ENCODE results near the gene RPS19BP1. TPM values are rescaled to one million over a fixed set of nuclear protein-coding genes. Genes with fewer than 3 reads are reported as not detected.
A peak's percentile ranks its signal among the peaks of the same experiment; 100 is the strongest.

The RPS19BP1 gene
- total RNA-seq, 2 donors from 2014 or later: 61.4 to 111 TPM

DNA sequence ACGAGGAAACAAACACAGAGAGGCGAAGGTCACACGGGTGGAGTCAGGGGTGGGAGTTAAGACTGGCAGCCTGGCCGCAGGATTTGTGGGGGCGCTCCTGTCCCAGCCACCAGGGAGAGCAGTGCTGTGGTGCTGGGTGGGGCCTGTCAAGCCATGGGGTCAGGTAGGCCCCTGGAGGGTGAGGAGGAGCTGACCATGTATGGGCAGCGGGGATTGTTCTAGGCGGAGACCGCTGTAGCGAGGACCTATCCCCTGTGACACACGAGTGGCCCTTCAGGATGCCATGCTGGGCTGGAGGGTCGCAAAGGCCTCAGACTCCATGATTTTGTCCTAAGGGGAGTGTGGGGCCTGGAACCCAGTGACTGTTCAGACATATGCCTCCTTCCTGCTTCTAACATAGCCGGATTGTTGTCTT lies 1.6 kb upstream of the RPS19BP1 start:
- Histone ChIP-seq H3K4me1 (peaks cover 21% of the 10 kb centered on the region), H3K9ac (ENCODE audit: low read depth in 2 of 2, low read length in 2 of 2) (peak overlapping the region in 1 of 2 donors; percentile 16), H3K4me3 (no peak overlapping the region), H3K9me3 (no peaks in the 10 kb centered on the region), H3K27me3 (no peaks in the 10 kb centered on the region), H3K36me3 (no peaks in the 10 kb centered on the region), H3K27ac (no peak overlapping the region)
- no peak for DNase-seq
- no peak for TF ChIP-seq CTCF (IDR thresholded peaks at IDR 0.05)
- intact Hi-C loops (cut with DNase I): loop anchor here (2.0 to 10.0 kb wide), 2 partner anchors 491 to 811 kb away; partner anchors contain the start of gene ADSL

GRCh38 chr22:39530692-39531331 lies 1.7 kb downstream of the RPS19BP1 start:
- peak; percentile 54 for DNase-seq
- Histone ChIP-seq H3K4me1 (peaks cover 43% of the 10 kb centered on the region), H3K27ac (no peak overlapping the region)

DNA sequence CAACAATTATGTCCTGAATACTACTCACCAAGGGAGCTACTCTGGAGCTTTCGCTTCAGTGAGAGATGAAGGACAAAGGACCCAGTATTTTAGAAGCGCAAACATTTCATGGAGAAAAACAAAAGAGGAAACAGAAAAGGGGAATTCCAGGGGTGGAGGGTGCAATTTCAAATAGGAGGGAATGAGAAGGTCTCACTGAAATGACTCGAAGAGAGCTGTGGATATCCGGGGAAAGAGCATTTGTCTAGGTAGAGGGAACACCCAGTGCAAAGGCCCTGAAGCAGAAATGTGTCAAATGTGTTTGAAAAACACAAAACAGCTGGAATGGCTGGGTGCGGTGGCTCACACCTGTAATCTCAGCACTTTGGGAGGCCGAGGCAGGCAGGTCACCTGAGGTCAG lies 2.4 kb downstream of the RPS19BP1 start:
- peaks cover 43% of the 10 kb centered on the region for H3K4me1 ChIP-seq
- no peaks in the 10 kb centered on the region for H3K36me3 ChIP-seq
- H3K27ac ChIP-seq: peak overlapping the region; percentile 89
- no peak overlapping the region for H3K4me3 ChIP-seq
- H3K9me3 ChIP-seq: no peaks in the 10 kb centered on the region
- no peaks in the 10 kb centered on the region for H3K27me3 ChIP-seq
- DNase-seq: no peak
- no peak for TF ChIP-seq CTCF (IDR thresholded peaks at IDR 0.05)
- intact Hi-C loops (cut with DNase I): loop anchor here (10.0 kb wide), 1 partner anchor 815 kb away; the partner anchor contains the start of gene ADSL
- peak overlapping the region in 1 of 2 donors; percentile 83 for H3K9ac ChIP-seq (ENCODE audit: low read depth in 2 of 2, low read length in 2 of 2)

More at GRCh38 chr22:39530692-39531331, 1.7 kb downstream of the RPS19BP1 start:
- no peak overlapping the region for H3K4me3 ChIP-seq
- no peaks in the 10 kb centered on the region for H3K9me3 ChIP-seq
- no peak for TF ChIP-seq CTCF (IDR thresholded peaks at IDR 0.05)
- peak overlapping the region in 1 of 2 donors; percentile 95 for H3K9ac ChIP-seq (ENCODE audit: low read depth in 2 of 2, low read length in 2 of 2)
- no peaks in the 10 kb centered on the region for H3K36me3 ChIP-seq
- intact Hi-C loops (cut with DNase I): loop anchor here (10.0 kb wide), 1 partner anchor 814 kb away; the partner anchor contains the start of gene ADSL
- no peaks in the 10 kb centered on the region for H3K27me3 ChIP-seq

- Histone ChIP-seq H3K27me3 (no peaks in the 10 kb centered on the region), H3K4me1 (peaks cover 43% of the 10 kb centered on the region), H3K9ac (ENCODE audit: low read depth in 2 of 2, low read length in 2 of 2) (peak overlapping the region in 1 of 2 donors; percentile 83), H3K9me3 (no peaks in the 10 kb centered on the region), H3K4me3 (no peak overlapping the region), H3K36me3 (no peaks in the 10 kb centered on the region), H3K27ac (peak overlapping the region; percentile 89)
- peak; percentile 36 for DNase-seq
- TF ChIP-seq CTCF (IDR thresholded peaks at IDR 0.05): no peak
- intact Hi-C loops (cut with DNase I): loop anchor here (5.0 to 10.0 kb wide), 3 partner anchors 37 to 355 kb away; partner anchors contain the start of gene RPL3
Measured at GRCh38 chr22:39529487-39529851, 3.1 kb downstream of the RPS19BP1 start.

DNA sequence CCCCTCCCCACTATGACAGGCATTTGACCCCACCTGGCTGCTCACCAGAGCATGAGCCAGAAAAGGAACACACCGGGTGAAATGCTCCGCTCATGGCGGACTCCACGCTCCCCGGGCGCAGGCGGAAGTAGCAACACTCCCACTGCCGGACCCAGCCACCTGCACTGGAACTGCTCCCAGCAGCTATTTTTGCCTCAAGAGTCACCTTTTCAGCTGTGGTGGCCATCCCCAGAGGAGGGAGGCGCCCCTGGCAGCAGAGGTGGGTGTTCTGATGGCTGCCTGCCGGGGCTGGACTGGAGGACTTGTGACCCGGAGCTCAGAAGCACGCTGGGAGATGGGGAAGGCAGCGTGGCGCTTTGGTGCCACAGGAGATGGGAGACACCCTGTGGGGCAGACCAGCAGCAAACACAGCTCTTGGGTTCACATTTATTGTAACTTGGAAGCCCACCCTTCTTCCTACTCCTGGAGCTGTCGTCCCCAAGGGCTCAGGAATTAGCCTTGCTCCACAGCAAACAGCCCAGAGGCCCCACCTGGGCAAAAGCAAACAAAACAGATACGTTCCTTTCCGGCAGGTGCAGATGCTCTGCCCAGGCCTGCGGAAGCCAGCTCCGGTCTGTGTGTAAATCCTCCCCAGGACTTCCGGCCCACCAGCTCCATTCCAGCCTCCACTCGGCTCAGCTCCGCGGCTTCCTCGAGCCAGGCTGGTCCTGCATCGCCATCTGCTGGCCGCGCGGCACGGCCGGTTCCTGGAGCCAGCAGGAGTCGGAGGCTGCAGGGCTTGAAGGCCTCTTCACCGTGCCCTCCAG lies 3.7 kb downstream of the RPS19BP1 start:
- no peaks in the 10 kb centered on the region for H3K36me3 ChIP-seq
- peak; percentile 98 for TF ChIP-seq CTCF (IDR thresholded peaks at IDR 0.05)
- H3K27me3 ChIP-seq: no peaks in the 10 kb centered on the region
- H3K4me3 ChIP-seq: peak overlapping the region; percentile 23
- no peaks in the 10 kb centered on the region for H3K9me3 ChIP-seq
- peak overlapping the region; percentile 15 to 83 for H3K9ac ChIP-seq (ENCODE audit: low read depth in 2 of 2, low read length in 2 of 2)
- H3K4me1 ChIP-seq: peaks cover 43% of the 10 kb centered on the region
- H3K27ac ChIP-seq: peak overlapping the region; percentile 89
- intact Hi-C loops (cut with DNase I): loop anchor here (5.0 to 10.0 kb wide), 3 partner anchors 37 to 354 kb away; partner anchors contain the start of gene RPL3
- DNase-seq: peak; percentile 95
